ENCODE measurements around the gene STK32B.

Gene STK32B

GRCh38 chr4:5143940-5144339 lies 92.7 kb downstream of the STK32B start (continued):
- TF ChIP-seq ZNF621 (tag by site-specific recombination; IDR thresholded peaks at IDR 0.05) (no peak), ZNF785 (tag by site-specific recombination; IDR thresholded peaks at IDR 0.05) (no peak), ZBTB48 (tag by site-specific recombination; IDR thresholded peaks at IDR 0.05) (no peak), ZBTB17 (tag by site-specific recombination; IDR thresholded peaks at IDR 0.05) (no peak), ZNF202 (tag by site-specific recombination; IDR thresholded peaks at IDR 0.05; ENCODE audit: borderline replicate concordance) (no peak), ZNF701 (tag by site-specific recombination; IDR thresholded peaks at IDR 0.05) (no peak), KLF8 (tag by site-specific recombination; IDR thresholded peaks at IDR 0.05) (no peak), SETDB1 (IDR thresholded peaks at IDR 0.05; ENCODE audit: insufficient read length, low read length) (no peak)
- TF ChIP-seq, protein P1, sequence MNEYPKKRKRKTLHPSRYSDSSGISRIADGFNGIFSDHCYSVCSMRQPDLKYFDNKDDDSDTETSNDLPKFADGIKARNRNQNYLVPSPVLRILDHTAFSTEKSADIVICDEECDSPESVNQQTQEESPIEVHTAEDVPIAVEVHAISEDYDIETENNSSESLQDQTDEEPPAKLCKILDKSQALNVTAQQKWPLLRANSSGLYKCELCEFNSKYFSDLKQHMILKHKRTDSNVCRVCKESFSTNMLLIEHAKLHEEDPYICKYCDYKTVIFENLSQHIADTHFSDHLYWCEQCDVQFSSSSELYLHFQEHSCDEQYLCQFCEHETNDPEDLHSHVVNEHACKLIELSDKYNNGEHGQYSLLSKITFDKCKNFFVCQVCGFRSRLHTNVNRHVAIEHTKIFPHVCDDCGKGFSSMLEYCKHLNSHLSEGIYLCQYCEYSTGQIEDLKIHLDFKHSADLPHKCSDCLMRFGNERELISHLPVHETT (tag by site-specific recombination; IDR thresholded peaks at IDR 0.05) = no peak

DNA sequence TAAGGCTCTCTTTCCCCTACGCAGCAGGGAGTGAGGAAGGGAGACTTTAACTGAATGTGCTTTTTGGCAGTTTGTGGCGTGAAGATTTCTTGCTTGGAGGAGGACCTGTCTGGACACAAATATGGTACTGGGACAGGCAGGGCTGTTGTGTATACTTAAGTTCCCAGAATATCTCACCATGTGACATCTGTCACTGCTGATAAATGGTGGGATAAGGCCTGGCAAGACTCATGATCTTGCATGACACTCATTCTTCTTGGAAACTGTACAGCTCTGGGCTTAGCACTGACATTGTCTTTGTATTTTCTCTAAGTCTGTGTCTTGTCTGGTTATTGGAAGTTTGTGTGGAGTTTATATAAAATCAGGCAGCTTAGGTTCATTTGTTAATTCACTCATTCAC lies 93.1 kb downstream of the STK32B start:
- CTCF ChIA-PET = no interaction called here
- no peaks in the 10 kb centered on the region for H3K9me3 ChIP-seq (ENCODE audit: control insufficient read depth, insufficient read depth, low read depth, low read length)
- no peaks in the 10 kb centered on the region for H3K36me3 ChIP-seq (ENCODE audit: control insufficient read depth in 2 of 2, insufficient read depth in 1 of 2, low read length in 2 of 2)
- H3K4me3 ChIP-seq (ENCODE audit: low read depth, low read length) = no peak overlapping the region
- no peak overlapping the region for H3K27ac ChIP-seq (ENCODE audit: extremely low read depth, low read depth, low read length)
- POLR2A ChIA-PET = no interaction called here
- no peaks in the 10 kb centered on the region for H3K4me1 ChIP-seq (ENCODE audit: control insufficient read depth, insufficient read depth, low read length)
- TF ChIP-seq ZNF341 (tag by site-specific recombination; IDR thresholded peaks at IDR 0.05; ENCODE audit: low read depth) (no peak), ZNF335 (tag by site-specific recombination; conservative IDR thresholded peaks at IDR 0.05) (no peak), ZBTB1 (tag by site-specific recombination; IDR thresholded peaks at IDR 0.05) (no peak), ZNF112 (tag by site-specific recombination; IDR thresholded peaks at IDR 0.05) (no peak), ZNF350 (tag by site-specific recombination; IDR thresholded peaks at IDR 0.05) (no peak), ZBTB21 (tag by site-specific recombination; IDR thresholded peaks at IDR 0.05) (no peak), ZSCAN23 (tag by site-specific recombination; IDR thresholded peaks at IDR 0.05) (no peak), GLIS2 (tag by site-specific recombination; IDR thresholded peaks at IDR 0.05) (no peak), ZNF214 (tag by site-specific recombination; IDR thresholded peaks at IDR 0.05; ENCODE audit: borderline replicate concordance) (no peak)

GRCh38 chr4:5146248-5146647 lies 95.0 kb downstream of the STK32B start:
- Histone ChIP-seq H3K9me3 (ENCODE audit: control insufficient read depth, insufficient read depth, low read depth, low read length) (no peaks in the 10 kb centered on the region), H3K27ac (ENCODE audit: extremely low read depth, low read depth, low read length) (no peak overlapping the region), H3K4me3 (ENCODE audit: low read depth, low read length) (no peak overlapping the region), H3K36me3 (ENCODE audit: control insufficient read depth in 2 of 2, insufficient read depth in 1 of 2, low read length in 2 of 2) (no peaks in the 10 kb centered on the region), H3K4me1 (ENCODE audit: control insufficient read depth, insufficient read depth, low read length) (no peaks in the 10 kb centered on the region)
- ChIA-PET CTCF (no interaction called here), POLR2A (no interaction called here)
- no peak for TF ChIP-seq ZSCAN30 (tag by site-specific recombination; IDR thresholded peaks at IDR 0.05)
- TF ChIP-seq KLF17 (tag by site-specific recombination; IDR thresholded peaks at IDR 0.05) = no peak
- no peak for TF ChIP-seq ZNF624 (tag by site-specific recombination; IDR thresholded peaks at IDR 0.05)
- no peak for TF ChIP-seq ZFP37 (tag by site-specific recombination; IDR thresholded peaks at IDR 0.05)
- no peak for TF ChIP-seq ZNF514 (tag by site-specific recombination; IDR thresholded peaks at IDR 0.05)
- TF ChIP-seq BCL11B (tag by site-specific recombination; IDR thresholded peaks at IDR 0.05; ENCODE audit: low read depth) = no peak
- TF ChIP-seq TRIM28 (IDR thresholded peaks at IDR 0.05; ENCODE audit: borderline replicate concordance, low read length) = no peak
- TF ChIP-seq YY1 (tag by site-specific recombination; IDR thresholded peaks at IDR 0.05) = no peak
- no peak for TF ChIP-seq ZNF621 (tag by site-specific recombination; IDR thresholded peaks at IDR 0.05)
- no peak for TF ChIP-seq ZNF157 (tag by site-specific recombination; IDR thresholded peaks at IDR 0.05)
- no peak for TF ChIP-seq ZNF146 (tag by site-specific recombination; IDR thresholded peaks at IDR 0.05)
- no peak for TF ChIP-seq ZFHX2 (tag by site-specific recombination; conservative IDR thresholded peaks at IDR 0.05)

Measured in HEK293 (cell line).